Duodenal mucosa (tissue), 2 donors: ENCODE data around the gene NRXN3.

ENCODE experiments used
- H3K27ac ChIP-seq: one replicate; pipeline ENCODE4 v1.7.0; 2013; ENCODE audit warnings: low read depth, low read length
- H3K27me3 ChIP-seq, 2 donors: one replicate each; pipeline ENCODE4 v1.7.0; 2013; ENCODE audit warnings: low read length in 2 of 2, control low read depth in 1 of 2; ENCODE audit not compliant: insufficient read depth in 2 of 2, control insufficient read depth in 1 of 2
- H3K36me3 ChIP-seq, 2 donors: one replicate each; pipeline ENCODE4 v1.7.0; 2013; ENCODE audit warnings: low read length in 2 of 2, control low read depth in 1 of 2; ENCODE audit not compliant: insufficient read depth in 2 of 2, control insufficient read depth in 1 of 2
- H3K4me1 ChIP-seq, 2 donors: one replicate each; pipeline ENCODE4 v1.7.0; 2013; ENCODE audit warnings: low read length in 2 of 2, control low read depth in 1 of 2; ENCODE audit not compliant: insufficient read depth in 2 of 2, control insufficient read depth in 1 of 2
- H3K4me3 ChIP-seq, 2 donors: one replicate each; pipeline ENCODE4 v1.7.0; 2013; ENCODE audit warnings: low read length in 2 of 2, low read depth in 1 of 2
- H3K9ac ChIP-seq, 2 donors: one replicate each; pipeline ENCODE4 v1.7.0; 2013; ENCODE audit warnings: low read length in 2 of 2, low read depth in 1 of 2
- H3K9me3 ChIP-seq, 2 donors: one replicate each; pipeline ENCODE4 v1.7.0; 2013; ENCODE audit warnings: low read length in 2 of 2, control low read depth in 1 of 2; ENCODE audit not compliant: control insufficient read depth in 1 of 2

Gene NRXN3

GRCh38 chr14:79293482-79294177 lies 1123.5 kb downstream of the NRXN3 start:
- no peak overlapping the region for H3K27ac ChIP-seq
- H3K9ac ChIP-seq: no peak overlapping the region
- H3K4me3 ChIP-seq: no peak overlapping the region
- no peaks in the 10 kb centered on the region for H3K36me3 ChIP-seq
- H3K9me3 ChIP-seq: no peaks in the 10 kb centered on the region
- H3K27me3 ChIP-seq: no peaks in the 10 kb centered on the region
- no peaks in the 10 kb centered on the region for H3K4me1 ChIP-seq

GRCh38 chr14:79294499-79294898 lies 1124.3 kb downstream of the NRXN3 start:
- Histone ChIP-seq H3K27ac (no peak overlapping the region), H3K4me3 (no peak overlapping the region), H3K9ac (no peak overlapping the region), H3K4me1 (no peaks in the 10 kb centered on the region), H3K27me3 (no peaks in the 10 kb centered on the region), H3K9me3 (no peaks in the 10 kb centered on the region), H3K36me3 (no peaks in the 10 kb centered on the region)

GRCh38 chr14:79295385-79295784 lies 1125.2 kb downstream of the NRXN3 start:
- no peak overlapping the region for H3K4me3 ChIP-seq
- H3K36me3 ChIP-seq: no peaks in the 10 kb centered on the region
- no peaks in the 10 kb centered on the region for H3K27me3 ChIP-seq
- H3K9ac ChIP-seq: no peak overlapping the region
- no peaks in the 10 kb centered on the region for H3K9me3 ChIP-seq
- H3K27ac ChIP-seq: no peak overlapping the region
- no peaks in the 10 kb centered on the region for H3K4me1 ChIP-seq

- Histone ChIP-seq H3K9me3 (no peaks in the 10 kb centered on the region), H3K36me3 (no peaks in the 10 kb centered on the region), H3K4me3 (no peak overlapping the region), H3K27ac (no peak overlapping the region), H3K4me1 (no peaks in the 10 kb centered on the region), H3K9ac (no peak overlapping the region), H3K27me3 (no peaks in the 10 kb centered on the region)
Observed at GRCh38 chr14:79298373-79298772, 1128.2 kb downstream of the NRXN3 start.

GRCh38 chr14:79299162-79299561 lies 1129.0 kb downstream of the NRXN3 start:
- Histone ChIP-seq H3K27ac (no peak overlapping the region), H3K4me3 (no peak overlapping the region), H3K4me1 (no peaks in the 10 kb centered on the region), H3K9ac (no peak overlapping the region), H3K36me3 (no peaks in the 10 kb centered on the region), H3K27me3 (no peaks in the 10 kb centered on the region), H3K9me3 (no peaks in the 10 kb centered on the region)

- no peak overlapping the region for H3K27ac ChIP-seq
- no peaks in the 10 kb centered on the region for H3K27me3 ChIP-seq
- no peaks in the 10 kb centered on the region for H3K36me3 ChIP-seq
- no peaks in the 10 kb centered on the region for H3K9me3 ChIP-seq
- no peak overlapping the region for H3K4me3 ChIP-seq
- no peaks in the 10 kb centered on the region for H3K4me1 ChIP-seq
- no peak overlapping the region for H3K9ac ChIP-seq
Observed at GRCh38 chr14:79304279-79304678, 1134.1 kb downstream of the NRXN3 start.

GRCh38 chr14:79306546-79306945 lies 1136.4 kb downstream of the NRXN3 start:
- Histone ChIP-seq H3K4me3 (no peak overlapping the region), H3K27me3 (no peaks in the 10 kb centered on the region)

GRCh38 chr14:79318371-79318770 lies 1148.2 kb downstream of the NRXN3 start:
- Histone ChIP-seq H3K4me1 (no peaks in the 10 kb centered on the region), H3K36me3 (no peaks in the 10 kb centered on the region), H3K27ac (no peak overlapping the region), H3K9ac (no peak overlapping the region), H3K9me3 (no peaks in the 10 kb centered on the region), H3K4me3 (no peak overlapping the region), H3K27me3 (no peaks in the 10 kb centered on the region)

More at GRCh38 chr14:79306546-79306945, 1136.4 kb downstream of the NRXN3 start:
- Histone ChIP-seq H3K9ac (no peak overlapping the region), H3K27ac (no peak overlapping the region), H3K9me3 (no peaks in the 10 kb centered on the region), H3K4me1 (no peaks in the 10 kb centered on the region), H3K36me3 (no peaks in the 10 kb centered on the region)

GRCh38 chr14:79320561-79320960 lies 1150.4 kb downstream of the NRXN3 start:
- H3K9me3 ChIP-seq: no peaks in the 10 kb centered on the region
- H3K9ac ChIP-seq: no peak overlapping the region
- H3K4me3 ChIP-seq: no peak overlapping the region
- no peak overlapping the region for H3K27ac ChIP-seq
- H3K27me3 ChIP-seq: no peaks in the 10 kb centered on the region
- no peaks in the 10 kb centered on the region for H3K36me3 ChIP-seq
- H3K4me1 ChIP-seq: no peaks in the 10 kb centered on the region

- no peak overlapping the region for H3K4me3 ChIP-seq
- H3K27me3 ChIP-seq: no peaks in the 10 kb centered on the region
- no peak overlapping the region for H3K9ac ChIP-seq
- H3K27ac ChIP-seq: no peak overlapping the region
- no peaks in the 10 kb centered on the region for H3K36me3 ChIP-seq
- no peaks in the 10 kb centered on the region for H3K9me3 ChIP-seq
- no peaks in the 10 kb centered on the region for H3K4me1 ChIP-seq
Observed at GRCh38 chr14:79321070-79321469, 1150.9 kb downstream of the NRXN3 start.
